Fibroblast of villous mesenchyme (primary cell): Measurements from ENCODE around the gene KCNAB1. TPM values are rescaled to one million over a fixed set of nuclear protein-coding genes. Genes with fewer than 3 reads are reported as not detected.

Experiments
- DNase-seq: peaks from one replicate; pipeline ENCODE4 v3.0.0-alpha.2; 2010; ENCODE audit warnings: low read depth
- H3K4me3 ChIP-seq: 2 replicates; pipeline ENCODE4 v1.5.1; 2011; ENCODE audit warnings: low read depth, mild to moderate bottlenecking, low read length
- total RNA-seq: library from RNA; depleted of rRNA; stranded (reverse); fragments of >200 nt; gene quantifications from 2 replicates; pipeline ENCODE4 v1.2.3, GENCODE V29; 2012
- TF ChIP-seq, protein P1 (sequence below): IDR thresholded peaks from 2 replicates; pipeline ENCODE4 v1.5.1; 2012; ENCODE audit warnings: low read depth, mild to moderate bottlenecking, low read length; ENCODE audit not compliant: insufficient read depth

The KCNAB1 gene
- total RNA-seq, 1 donor: not detected

DNA sequence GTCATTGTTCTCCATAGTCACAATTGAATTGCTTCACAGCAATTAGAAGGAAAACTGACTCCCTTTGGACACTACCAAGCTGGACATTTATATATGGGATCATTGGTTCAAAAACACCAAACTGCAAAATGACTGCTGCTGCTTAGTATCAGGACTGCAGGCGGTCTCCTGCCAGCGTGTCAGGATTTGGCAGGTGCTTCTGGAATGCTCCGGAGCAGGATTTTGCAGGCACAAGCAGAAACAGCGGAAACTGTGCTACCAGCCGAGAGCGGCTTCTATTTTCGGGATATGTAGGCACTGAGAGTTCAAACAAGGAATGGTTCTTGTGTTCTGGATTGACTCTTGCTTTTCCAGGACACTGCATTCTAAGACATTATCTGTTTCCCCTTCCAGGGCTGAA lies 339.1 kb downstream of the KCNAB1 start:
- TF ChIP-seq, protein P1, sequence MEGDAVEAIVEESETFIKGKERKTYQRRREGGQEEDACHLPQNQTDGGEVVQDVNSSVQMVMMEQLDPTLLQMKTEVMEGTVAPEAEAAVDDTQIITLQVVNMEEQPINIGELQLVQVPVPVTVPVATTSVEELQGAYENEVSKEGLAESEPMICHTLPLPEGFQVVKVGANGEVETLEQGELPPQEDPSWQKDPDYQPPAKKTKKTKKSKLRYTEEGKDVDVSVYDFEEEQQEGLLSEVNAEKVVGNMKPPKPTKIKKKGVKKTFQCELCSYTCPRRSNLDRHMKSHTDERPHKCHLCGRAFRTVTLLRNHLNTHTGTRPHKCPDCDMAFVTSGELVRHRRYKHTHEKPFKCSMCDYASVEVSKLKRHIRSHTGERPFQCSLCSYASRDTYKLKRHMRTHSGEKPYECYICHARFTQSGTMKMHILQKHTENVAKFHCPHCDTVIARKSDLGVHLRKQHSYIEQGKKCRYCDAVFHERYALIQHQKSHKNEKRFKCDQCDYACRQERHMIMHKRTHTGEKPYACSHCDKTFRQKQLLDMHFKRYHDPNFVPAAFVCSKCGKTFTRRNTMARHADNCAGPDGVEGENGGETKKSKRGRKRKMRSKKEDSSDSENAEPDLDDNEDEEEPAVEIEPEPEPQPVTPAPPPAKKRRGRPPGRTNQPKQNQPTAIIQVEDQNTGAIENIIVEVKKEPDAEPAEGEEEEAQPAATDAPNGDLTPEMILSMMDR: no peak
- no peak overlapping the region for H3K4me3 ChIP-seq
- DNase-seq: no peak

DNA sequence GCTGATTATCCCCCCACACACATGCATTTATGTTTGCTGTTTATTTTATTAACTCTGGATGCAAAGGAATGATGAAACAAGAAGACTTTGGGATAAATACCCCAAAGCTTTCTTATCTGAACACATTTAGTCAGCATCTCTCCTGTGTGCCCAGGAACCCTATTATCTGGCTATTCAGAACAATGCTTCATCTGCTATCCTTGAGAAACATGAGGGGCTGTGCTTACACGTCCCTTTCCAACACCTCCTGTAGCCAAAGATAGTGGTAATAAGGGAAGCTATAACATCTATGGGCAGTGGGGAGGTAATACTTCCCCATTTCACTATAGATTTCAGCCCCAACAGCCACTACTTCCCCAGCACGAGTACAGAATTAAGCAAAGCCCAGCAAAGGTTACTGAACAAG lies 339.8 kb downstream of the KCNAB1 start:
- TF ChIP-seq, protein P1: no peak
- no peak overlapping the region for H3K4me3 ChIP-seq
- DNase-seq: no peak

DNA sequence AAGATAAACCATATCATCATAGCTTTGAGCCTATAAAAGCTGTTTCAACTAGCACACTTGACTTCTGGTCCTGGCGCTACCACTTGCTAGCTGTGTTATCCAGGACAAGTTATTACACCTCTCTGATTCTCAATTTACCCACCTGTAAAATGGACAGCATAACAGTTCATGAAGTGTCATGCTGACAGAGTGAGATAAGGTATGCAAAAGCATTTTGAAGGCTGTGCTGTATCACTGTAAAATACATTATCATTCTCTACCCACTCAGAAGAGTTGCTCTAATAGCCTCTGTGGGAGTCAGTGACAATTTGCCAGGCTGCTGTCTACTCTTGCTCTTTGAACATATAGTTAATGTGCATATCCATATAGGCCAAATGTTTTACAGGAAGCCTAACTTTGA lies 341.5 kb downstream of the KCNAB1 start:
- TF ChIP-seq, protein P1: no peak

DNA sequence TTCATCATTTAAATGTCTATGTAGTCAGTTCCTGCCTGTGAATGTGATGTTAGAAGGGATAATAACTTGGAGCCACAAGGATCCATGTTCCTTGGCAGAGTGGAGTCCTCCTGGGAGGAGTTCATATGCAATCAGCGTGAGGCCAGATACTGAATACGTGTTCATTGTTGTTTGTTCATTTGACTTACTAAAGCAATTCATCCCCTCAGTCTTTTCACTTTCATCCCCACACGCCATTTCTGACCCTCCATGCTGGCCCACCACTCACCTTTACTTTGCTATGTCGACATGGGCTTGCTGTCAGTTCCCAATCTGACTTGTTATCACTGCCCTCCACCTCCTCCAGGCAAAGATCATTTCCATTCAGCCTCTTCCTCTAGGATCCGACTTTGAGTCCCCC lies 342.7 kb downstream of the KCNAB1 start:
- no peak for DNase-seq
- no peak overlapping the region for H3K4me3 ChIP-seq
- TF ChIP-seq, protein P1: no peak

More for the DNA sequence above, 341.5 kb downstream of the KCNAB1 start:
- H3K4me3 ChIP-seq: no peak overlapping the region
- DNase-seq: no peak

DNA sequence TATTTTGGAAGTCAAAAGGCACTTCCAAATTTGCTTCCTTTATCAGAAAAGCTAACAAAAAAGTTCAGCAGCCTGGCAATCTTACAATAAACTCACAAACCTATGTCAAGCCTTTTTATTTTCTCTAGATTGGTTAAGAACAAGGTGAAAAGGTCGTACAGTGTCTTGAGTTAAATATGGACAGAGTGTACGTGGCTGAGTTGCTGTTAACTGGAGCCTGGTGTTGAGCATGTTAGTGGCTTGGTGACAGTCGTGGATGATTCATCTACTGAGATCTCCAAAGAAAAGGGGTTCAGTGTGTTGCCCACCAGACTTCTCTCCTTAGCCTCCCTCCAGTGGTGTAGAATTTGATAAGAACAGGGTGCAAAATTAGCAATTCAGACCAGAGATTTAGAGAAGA lies 344.8 kb downstream of the KCNAB1 start:
- no peak for DNase-seq
- TF ChIP-seq, protein P1: no peak
- H3K4me3 ChIP-seq: no peak overlapping the region

DNA sequence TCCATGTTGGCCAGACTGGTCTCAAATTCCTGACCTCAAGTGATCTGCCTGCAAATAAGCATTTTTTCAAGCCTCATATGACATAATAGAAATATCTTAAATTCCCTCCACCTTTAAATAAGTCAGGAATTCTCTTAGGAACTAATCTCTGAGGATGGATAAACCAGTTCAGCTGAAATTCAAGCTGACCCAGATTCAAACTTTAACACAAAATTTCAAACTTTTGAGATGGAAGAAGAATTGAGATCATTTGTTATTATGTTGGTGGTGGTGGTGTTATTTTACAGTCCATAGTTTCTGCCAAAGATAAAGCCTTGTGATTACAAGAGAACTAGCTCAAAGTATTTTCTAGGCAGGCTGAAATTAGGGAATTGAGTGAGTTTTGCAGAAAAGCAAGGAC lies 349.1 kb downstream of the KCNAB1 start:
- H3K4me3 ChIP-seq: no peak overlapping the region
- TF ChIP-seq, protein P1: no peak
- no peak for DNase-seq

DNA sequence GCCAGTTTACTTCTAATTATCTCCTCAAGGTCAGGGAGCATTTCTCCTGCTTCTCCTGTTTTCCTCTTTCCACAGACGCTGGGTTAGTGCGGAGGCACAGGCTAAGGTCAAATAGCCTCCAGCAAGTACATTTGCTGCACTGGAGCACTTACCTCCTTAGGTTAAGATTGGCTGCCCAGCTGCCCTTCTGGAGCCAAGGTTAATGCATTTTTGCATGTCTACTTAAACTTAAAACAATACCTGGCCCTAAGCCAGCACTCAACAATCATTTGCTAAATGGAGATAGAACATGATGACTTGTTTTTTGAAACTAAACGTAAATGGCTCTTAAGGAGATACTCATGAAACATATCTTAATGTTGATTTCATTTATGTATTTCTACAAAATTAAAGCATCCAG lies 351.1 kb downstream of the KCNAB1 start:
- no peak overlapping the region for H3K4me3 ChIP-seq
- TF ChIP-seq, protein P1: no peak
- no peak for DNase-seq
